Epithelial cell of prostate (primary cell): ENCODE results near the gene JAKMIP2.

Experiments used
- DNase-seq: peaks from one replicate; pipeline ENCODE4 v3.0.0-alpha.2; 2011; ENCODE audit warnings: low read depth, low spot score
- H3K27ac ChIP-seq: fragments of 450-650 bp; 2 replicates; pipeline ENCODE4 v1.5.1; 2017; ENCODE audit warnings: mild to moderate bottlenecking

JAKMIP2 gene

DNA sequence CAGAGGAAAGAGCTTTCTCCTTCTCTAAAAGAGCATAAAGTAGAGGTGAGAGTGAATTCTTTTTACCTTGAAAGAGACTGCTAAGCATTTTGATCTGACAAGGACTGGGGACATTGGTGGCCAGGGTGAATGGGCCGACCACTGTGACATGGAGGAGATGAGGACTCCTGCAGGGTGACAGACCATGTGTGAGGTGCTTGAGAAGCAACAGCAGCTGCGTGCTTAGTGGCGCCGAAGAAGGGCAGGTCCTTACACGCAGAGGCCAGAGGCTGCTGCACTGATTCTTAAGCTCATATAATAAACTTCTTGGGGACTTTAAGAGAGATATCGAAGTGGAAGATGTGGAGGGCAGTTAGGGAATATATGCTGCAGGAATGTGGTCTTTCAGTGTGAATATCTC, 8.7 kb upstream of the JAKMIP2 start:
- H3K27ac ChIP-seq = no peak overlapping the region
- no peak for DNase-seq

- H3K27ac ChIP-seq = no peak overlapping the region
- no peak for DNase-seq
Observed at GRCh38 chr5:147789820-147790219, 7.3 kb upstream of the JAKMIP2 start.

GRCh38 chr5:147788023-147788422, 5.5 kb upstream of the JAKMIP2 start:
- H3K27ac ChIP-seq = no peak overlapping the region
- no peak for DNase-seq

GRCh38 chr5:147786142-147786541, 3.6 kb upstream of the JAKMIP2 start:
- H3K27ac ChIP-seq = no peak overlapping the region
- DNase-seq = no peak

DNA sequence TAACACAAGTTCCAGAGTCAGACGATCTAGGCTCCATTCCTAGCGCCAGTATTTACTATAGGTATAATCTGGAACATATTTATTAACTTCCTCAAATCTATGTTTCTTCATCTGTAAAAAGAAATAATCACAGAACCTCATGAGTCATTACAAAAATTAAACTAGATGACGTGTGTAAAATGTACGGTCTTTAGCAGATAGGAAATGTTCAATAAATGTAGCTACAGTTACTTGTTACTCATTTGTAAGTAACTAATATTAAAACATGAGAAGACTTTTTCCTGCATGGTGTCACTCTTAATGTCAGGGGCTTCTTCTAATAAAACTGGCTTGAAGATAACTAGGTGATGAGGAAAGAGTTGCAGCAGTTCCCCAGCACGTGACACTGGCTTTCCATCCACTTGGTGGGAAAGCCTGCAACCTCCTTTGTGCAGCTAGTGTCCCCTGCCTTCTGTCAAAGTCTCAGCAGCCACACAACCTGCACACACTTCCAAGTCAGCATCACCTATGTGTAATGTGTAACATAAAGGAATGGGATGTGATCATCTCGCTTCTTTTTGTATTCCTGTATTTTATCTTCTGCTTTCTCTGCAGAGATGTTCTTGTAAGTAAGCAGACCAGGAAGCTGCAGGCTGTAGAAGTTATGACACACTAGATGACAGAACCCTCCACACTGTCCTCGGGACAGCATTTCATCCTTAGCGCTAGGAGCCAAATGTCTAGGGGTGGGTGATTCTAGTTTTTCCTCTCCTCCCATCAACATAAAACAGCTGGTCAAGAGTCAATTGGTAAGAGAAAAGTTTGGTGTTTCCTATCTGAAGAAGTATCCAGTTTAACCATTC, 1.8 kb upstream of the JAKMIP2 start:
- DNase-seq = no peak
- no peak overlapping the region for H3K27ac ChIP-seq

GRCh38 chr5:147780924-147781573, 1.5 kb downstream of the JAKMIP2 start:
- no peak for DNase-seq
- H3K27ac ChIP-seq = no peak overlapping the region

- no peak overlapping the region for H3K27ac ChIP-seq
- DNase-seq = no peak
Observed at GRCh38 chr5:147779694-147780093, 2.8 kb downstream of the JAKMIP2 start.

DNA sequence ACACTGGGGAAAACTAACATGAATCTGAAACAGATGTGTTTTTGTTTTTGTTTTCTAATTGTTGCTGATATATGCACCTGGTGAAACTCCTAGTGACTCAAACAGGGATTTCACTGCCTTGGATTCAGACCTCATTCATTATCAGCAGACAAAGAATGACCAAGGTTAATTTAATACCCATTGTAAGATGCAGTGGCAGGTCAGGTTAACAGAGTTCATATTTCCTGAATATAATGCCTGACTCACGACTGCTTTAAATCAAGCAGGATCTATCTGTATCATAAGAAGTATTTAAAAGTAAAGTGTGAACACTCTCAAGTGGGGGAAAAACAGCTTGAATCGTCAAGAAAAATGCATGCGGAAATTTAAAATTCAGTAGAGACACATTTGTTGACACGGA, 5.5 kb downstream of the JAKMIP2 start:
- H3K27ac ChIP-seq = no peak overlapping the region

DNA sequence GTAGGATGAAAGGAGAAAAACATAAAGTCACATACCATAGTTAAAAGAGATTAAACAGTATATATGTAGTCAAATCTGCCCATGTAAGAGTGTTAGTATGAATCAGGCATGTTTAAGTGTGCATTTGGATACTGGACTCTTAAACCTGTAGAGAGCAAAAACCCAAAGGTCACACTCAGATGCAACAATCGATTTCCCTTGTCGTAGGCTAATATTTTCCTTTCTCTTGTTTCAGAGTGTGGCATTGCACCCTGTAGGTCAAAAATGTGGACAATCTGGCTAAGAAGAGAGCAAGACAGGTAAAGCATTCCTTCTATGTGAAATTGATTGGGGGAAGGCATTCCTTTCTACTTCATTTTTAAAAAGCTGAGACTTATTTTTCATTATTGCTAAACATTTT, 8.9 kb downstream of the JAKMIP2 start:
- DNase-seq = no peak
- no peak overlapping the region for H3K27ac ChIP-seq

More for the DNA sequence above, 5.5 kb downstream of the JAKMIP2 start:
- no peak for DNase-seq

GRCh38 chr5:147773139-147773538, 9.4 kb downstream of the JAKMIP2 start:
- DNase-seq = no peak
- H3K27ac ChIP-seq = no peak overlapping the region

GRCh38 chr5:147767048-147767447, 15.5 kb downstream of the JAKMIP2 start:
- DNase-seq = no peak
- no peak overlapping the region for H3K27ac ChIP-seq

- DNase-seq = no peak
- H3K27ac ChIP-seq = no peak overlapping the region
Observed at GRCh38 chr5:147763791-147764525, 18.6 kb downstream of the JAKMIP2 start.

DNA sequence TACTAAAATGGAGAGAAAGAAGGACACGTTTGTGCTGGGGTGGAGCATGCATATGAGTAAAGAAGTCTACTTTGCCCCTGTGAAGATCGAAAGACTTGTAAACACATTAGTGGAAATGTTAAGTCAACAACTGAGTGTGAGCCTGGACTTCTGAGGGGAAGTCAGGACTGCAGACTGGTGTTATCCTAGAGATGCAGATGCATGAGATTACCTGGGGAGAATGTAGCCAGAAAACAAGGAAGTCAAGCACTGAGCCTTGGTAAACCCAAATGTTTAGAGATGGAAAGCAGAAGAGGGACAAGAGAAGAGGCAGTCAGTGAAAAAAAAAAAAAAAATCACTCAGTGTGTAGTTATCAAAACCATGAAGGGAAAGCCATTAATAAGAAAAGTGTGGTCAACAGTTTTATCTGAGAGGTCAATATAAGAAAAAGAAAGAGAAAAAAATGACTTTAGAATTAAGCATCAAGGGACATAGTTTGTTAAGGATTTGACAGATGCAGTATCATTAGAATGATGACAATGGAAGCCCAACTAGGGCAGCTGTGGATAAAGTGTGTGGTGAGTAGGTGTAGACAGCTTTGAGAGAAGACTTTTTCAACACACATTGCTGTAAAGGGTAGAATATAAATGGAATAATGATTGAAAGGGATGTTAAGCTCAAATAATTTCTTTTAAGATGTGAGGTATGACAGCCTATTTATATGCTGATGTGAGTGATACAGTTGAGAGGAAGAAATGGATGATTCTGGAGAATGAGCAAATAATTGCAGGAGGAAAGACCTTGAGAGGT, 22.2 kb downstream of the JAKMIP2 start:
- DNase-seq = no peak
- no peak overlapping the region for H3K27ac ChIP-seq

DNA sequence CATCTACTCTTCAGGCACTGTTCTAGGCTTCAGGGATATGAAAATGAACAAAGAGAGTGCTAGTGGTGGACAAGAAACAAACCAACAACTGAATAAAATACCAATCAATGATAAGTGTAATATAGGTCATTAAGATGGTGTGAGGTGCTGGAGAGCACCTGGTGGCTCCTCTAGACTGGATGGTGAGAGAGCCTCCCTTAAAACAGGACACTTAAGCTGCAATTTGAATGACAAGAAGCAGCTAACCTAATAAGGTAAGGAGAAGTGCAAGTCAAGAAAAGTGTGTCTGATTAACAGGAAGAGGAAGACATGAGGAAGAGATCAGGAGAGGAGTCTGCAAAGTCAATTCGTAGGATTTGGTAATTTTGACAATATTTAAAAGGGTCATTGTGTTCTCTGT, 23.1 kb downstream of the JAKMIP2 start:
- no peak for DNase-seq
- no peak overlapping the region for H3K27ac ChIP-seq

DNA sequence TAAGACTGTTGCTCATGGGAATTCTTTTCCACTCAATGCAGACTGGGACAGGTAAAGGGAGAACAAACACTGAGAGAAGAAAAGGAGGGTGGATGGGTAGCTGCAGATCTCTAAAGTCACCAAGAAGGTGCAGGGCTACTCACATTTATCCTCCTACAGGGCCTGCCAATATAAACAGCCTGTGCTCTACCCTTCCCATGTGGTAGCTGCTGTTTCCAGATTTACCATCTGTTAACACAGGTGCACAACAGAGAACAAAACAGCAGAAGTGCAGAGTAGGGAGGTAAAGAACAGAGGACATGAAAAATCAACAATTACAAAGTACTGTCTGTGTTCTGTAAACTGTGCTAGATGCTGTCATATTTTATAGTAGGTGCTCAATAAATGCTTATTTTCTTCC, 26.0 kb downstream of the JAKMIP2 start:
- DNase-seq = no peak

DNA sequence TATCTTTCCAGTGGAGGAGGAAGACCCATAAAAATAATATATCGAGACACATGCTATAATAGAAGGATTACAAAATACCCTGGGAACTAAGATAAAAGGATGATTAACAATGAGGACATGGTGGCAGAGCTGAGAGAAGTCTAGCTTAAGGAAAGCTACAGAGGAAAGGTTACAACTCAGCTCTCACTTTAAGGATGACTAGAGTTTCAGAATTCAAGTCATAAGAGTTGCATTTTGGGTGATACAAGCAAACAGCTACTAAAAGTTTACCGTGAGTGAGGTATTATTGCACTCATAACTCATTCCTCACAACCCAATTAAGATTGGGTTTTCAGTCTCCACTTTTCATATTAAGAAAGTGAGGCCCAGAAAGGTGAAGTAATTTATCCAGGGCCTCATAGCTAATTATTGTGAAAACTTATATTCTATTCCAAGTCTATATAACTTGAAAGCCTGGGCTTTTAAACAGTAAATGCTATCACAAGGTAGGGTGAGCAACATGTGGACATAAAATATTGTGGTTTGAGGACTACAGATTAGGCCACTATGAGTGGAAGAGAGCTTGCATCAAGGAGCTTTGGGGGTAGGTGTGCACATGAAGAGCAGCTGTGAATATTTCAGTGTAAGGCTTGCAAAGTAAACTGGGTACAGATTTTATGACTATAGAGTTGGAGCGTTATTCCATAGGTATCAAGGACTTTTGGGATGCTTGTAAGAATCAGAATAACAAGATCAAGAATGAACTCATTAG, 28.0 kb downstream of the JAKMIP2 start:
- H3K27ac ChIP-seq = no peak overlapping the region
- DNase-seq = no peak

More for the DNA sequence above, 26.0 kb downstream of the JAKMIP2 start:
- no peak overlapping the region for H3K27ac ChIP-seq

DNA sequence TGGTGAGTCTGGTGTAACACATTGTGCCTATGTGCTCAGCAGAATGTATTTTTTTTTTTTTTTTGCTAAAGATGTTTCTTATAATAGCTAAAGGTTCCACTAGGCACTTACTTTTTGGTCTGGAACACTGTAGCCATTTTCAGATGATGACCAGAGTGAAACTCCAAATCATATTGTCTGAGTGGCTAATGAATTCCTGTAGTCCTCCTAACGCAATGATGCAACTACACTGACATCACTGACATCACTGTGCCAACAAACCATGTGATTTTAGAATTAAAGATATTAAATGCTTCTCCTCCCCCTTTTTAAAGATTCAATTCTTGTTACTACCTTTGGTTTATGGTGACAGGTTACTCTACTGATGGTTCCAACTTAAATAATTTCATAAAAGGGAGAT, 28.8 kb downstream of the JAKMIP2 start:
- no peak overlapping the region for H3K27ac ChIP-seq
- no peak for DNase-seq

- H3K27ac ChIP-seq = no peak overlapping the region
- no peak for DNase-seq
Observed at GRCh38 chr5:147752666-147753290, 29.8 kb downstream of the JAKMIP2 start.

- H3K27ac ChIP-seq = no peak overlapping the region
- DNase-seq = no peak
Observed at GRCh38 chr5:147752033-147752432, 30.5 kb downstream of the JAKMIP2 start.
